WTC11 (cell line): ENCODE data around the gene PRDM5.

ENCODE experiments used
- ATF3 ChIP-seq: sonication (generic); formaldehyde crosslinking; conservative IDR thresholded peaks from 2 replicates; pipeline ENCODE4 v1.8.1; 2022; ENCODE audit warnings: mild to moderate bottlenecking, missing genetic modification reagents
- CTCF ChIP-seq: fragments of 200-600 bp; IDR thresholded peaks from 2 replicates; pipeline ENCODE4 v1.8.0; 2022; ENCODE audit warnings: antibody characterized with exemption
- FOXJ3 ChIP-seq: sonication (generic); formaldehyde crosslinking; IDR thresholded peaks from 2 replicates; pipeline ENCODE4 v1.9.0; 2021; ENCODE audit warnings: missing genetic modification reagents, mild to moderate bottlenecking, borderline replicate concordance
- NFYB ChIP-seq: sonication (generic); formaldehyde crosslinking; conservative IDR thresholded peaks from 2 replicates; pipeline ENCODE4 v1.8.0; 2022; ENCODE audit warnings: low read depth, missing genetic modification reagents
- RELA ChIP-seq: sonication (generic); formaldehyde crosslinking; IDR thresholded peaks from 2 replicates; pipeline ENCODE4 v1.8.1; 2022; ENCODE audit warnings: missing genetic modification reagents, mild to moderate bottlenecking, borderline replicate concordance
- ZBTB21 ChIP-seq: sonication (generic); formaldehyde crosslinking; IDR thresholded peaks from 2 replicates; pipeline ENCODE4 v1.8.1; 2023; ENCODE audit warnings: mild to moderate bottlenecking, missing genetic modification reagents, borderline replicate concordance
- TF ChIP-seq, protein P1 (sequence below): sonication (generic); formaldehyde crosslinking; IDR thresholded peaks from 2 replicates; pipeline ENCODE4 v1.8.0; 2022; ENCODE audit warnings: mild to moderate bottlenecking, missing genetic modification reagents
- TF ChIP-seq, protein P2 (sequence below): sonication (generic); formaldehyde crosslinking; IDR thresholded peaks from 2 replicates; pipeline ENCODE4 v1.8.1; 2022; ENCODE audit warnings: mild to moderate bottlenecking, missing genetic modification reagents, moderate library complexity, borderline replicate concordance
- TF ChIP-seq, protein P3 (sequence below): sonication (generic); formaldehyde crosslinking; IDR thresholded peaks from 2 replicates; pipeline ENCODE4 v1.8.1; 2022; ENCODE audit warnings: low read depth, missing genetic modification reagents, borderline replicate concordance

DNA sequence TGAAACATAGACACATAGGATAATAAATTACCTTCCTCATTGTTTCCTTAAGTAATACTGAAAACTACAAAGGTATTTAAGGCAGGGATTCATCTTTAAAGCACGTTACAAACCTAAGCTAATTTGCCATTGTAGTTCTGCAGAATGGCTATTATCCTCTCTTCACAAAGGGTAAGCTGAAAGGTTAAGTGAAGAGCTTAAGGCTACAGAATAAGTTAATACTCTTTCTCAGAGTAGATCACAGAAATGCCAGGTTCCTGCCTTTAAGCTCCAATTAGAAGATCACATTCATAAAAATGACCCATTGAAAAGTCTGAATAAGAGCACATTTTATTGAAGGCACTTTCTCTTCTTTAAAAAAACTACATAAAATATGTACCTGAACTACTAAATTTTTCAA, 42.1 kb upstream of the PRDM5 start:
- TF ChIP-seq NFYB (no peak), CTCF (no peak), ATF3 (CRISPR knock-in tag) (no peak), RELA (CRISPR knock-in tag) (no peak), ZBTB21 (CRISPR knock-in tag) (no peak), FOXJ3 (CRISPR knock-in tag) (no peak)
- TF ChIP-seq, protein P1, sequence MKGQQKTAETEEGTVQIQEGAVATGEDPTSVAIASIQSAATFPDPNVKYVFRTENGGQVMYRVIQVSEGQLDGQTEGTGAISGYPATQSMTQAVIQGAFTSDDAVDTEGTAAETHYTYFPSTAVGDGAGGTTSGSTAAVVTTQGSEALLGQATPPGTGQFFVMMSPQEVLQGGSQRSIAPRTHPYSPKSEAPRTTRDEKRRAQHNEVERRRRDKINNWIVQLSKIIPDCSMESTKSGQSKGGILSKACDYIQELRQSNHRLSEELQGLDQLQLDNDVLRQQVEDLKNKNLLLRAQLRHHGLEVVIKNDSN: no peak
- TF ChIP-seq, protein P2, sequence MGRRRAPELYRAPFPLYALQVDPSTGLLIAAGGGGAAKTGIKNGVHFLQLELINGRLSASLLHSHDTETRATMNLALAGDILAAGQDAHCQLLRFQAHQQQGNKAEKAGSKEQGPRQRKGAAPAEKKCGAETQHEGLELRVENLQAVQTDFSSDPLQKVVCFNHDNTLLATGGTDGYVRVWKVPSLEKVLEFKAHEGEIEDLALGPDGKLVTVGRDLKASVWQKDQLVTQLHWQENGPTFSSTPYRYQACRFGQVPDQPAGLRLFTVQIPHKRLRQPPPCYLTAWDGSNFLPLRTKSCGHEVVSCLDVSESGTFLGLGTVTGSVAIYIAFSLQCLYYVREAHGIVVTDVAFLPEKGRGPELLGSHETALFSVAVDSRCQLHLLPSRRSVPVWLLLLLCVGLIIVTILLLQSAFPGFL (CRISPR knock-in tag): no peak
- TF ChIP-seq, protein P3, sequence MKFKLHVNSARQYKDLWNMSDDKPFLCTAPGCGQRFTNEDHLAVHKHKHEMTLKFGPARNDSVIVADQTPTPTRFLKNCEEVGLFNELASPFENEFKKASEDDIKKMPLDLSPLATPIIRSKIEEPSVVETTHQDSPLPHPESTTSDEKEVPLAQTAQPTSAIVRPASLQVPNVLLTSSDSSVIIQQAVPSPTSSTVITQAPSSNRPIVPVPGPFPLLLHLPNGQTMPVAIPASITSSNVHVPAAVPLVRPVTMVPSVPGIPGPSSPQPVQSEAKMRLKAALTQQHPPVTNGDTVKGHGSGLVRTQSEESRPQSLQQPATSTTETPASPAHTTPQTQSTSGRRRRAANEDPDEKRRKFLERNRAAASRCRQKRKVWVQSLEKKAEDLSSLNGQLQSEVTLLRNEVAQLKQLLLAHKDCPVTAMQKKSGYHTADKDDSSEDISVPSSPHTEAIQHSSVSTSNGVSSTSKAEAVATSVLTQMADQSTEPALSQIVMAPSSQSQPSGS (CRISPR knock-in tag): no peak
